ENCODE data around the gene TMUB1.

DNA sequence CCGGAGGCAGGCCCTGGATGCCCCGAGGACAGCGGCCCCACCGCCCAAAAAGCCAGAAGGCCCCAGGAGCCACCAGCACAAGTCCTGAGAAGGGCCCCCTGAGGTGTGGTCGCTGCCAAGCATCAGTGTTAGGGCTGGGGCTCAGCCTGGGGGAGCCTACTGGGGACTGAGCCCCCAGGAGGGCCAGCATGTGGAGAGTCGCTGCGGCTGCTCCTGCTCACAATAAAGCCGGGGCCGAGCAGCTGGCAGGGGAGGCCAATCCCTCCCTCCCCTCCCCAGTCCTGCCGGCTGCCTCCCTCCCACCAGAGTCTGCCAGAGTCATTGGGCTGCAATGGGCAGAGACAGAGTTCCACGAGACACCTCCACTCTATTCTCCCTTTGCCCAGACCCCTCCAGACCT is 38.0 kb downstream of the TMUB1 start:
- TF ChIP-seq, protein P1, sequence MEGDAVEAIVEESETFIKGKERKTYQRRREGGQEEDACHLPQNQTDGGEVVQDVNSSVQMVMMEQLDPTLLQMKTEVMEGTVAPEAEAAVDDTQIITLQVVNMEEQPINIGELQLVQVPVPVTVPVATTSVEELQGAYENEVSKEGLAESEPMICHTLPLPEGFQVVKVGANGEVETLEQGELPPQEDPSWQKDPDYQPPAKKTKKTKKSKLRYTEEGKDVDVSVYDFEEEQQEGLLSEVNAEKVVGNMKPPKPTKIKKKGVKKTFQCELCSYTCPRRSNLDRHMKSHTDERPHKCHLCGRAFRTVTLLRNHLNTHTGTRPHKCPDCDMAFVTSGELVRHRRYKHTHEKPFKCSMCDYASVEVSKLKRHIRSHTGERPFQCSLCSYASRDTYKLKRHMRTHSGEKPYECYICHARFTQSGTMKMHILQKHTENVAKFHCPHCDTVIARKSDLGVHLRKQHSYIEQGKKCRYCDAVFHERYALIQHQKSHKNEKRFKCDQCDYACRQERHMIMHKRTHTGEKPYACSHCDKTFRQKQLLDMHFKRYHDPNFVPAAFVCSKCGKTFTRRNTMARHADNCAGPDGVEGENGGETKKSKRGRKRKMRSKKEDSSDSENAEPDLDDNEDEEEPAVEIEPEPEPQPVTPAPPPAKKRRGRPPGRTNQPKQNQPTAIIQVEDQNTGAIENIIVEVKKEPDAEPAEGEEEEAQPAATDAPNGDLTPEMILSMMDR (IDR thresholded peaks at IDR 0.05; ENCODE audit: low read depth, low read length, poor library complexity, severe bottlenecking) = no peak
- no peak for TF ChIP-seq EZH2phosphoT487 (IDR thresholded peaks at IDR 0.05; ENCODE audit: borderline replicate concordance, low read length)

Data from DOHH2 (cell line).